Mesodermal cell (in vitro differentiated cells): ENCODE data around the gene ASB2.

Experiments
- H3K27ac ChIP-seq: 2 replicates; pipeline ENCODE4 v1.7.0; 2013; ENCODE audit warnings: mild to moderate bottlenecking, low read depth, low read length, moderate library complexity; ENCODE audit not compliant: severe bottlenecking
- H3K36me3 ChIP-seq: 2 replicates; pipeline ENCODE4 v1.7.1; 2013; ENCODE audit warnings: mild to moderate bottlenecking, low read length, moderate library complexity; ENCODE audit not compliant: control insufficient read depth, insufficient read depth
- H3K4me1 ChIP-seq: one replicate; pipeline ENCODE4 v1.7.1; 2013; ENCODE audit warnings: mild to moderate bottlenecking, low read length; ENCODE audit not compliant: insufficient read depth, control insufficient read depth, poor library complexity, severe bottlenecking
- H3K4me3 ChIP-seq: 2 replicates; pipeline ENCODE4 v1.7.0; 2013; ENCODE audit warnings: low read length, control low read depth, mild to moderate bottlenecking; ENCODE audit not compliant: insufficient read depth, poor library complexity, severe bottlenecking; ENCODE audit errors: extremely low read depth
- H3K9me3 ChIP-seq: 2 replicates; pipeline ENCODE4 v1.7.1; 2013; ENCODE audit warnings: mild to moderate bottlenecking, low read length, moderate library complexity; ENCODE audit not compliant: control insufficient read depth
- WGBS, 2 experiments: methylation state at CpG; one replicate each; pipeline ENCODE4 v1.1.5; 2013; ENCODE audit warnings: missing lambda C conversion rate in 2 of 2; ENCODE audit not compliant: insufficient coverage in 2 of 2; 5-methylcytosine and 5-hydroxymethylcytosine counted together

Gene ASB2

DNA sequence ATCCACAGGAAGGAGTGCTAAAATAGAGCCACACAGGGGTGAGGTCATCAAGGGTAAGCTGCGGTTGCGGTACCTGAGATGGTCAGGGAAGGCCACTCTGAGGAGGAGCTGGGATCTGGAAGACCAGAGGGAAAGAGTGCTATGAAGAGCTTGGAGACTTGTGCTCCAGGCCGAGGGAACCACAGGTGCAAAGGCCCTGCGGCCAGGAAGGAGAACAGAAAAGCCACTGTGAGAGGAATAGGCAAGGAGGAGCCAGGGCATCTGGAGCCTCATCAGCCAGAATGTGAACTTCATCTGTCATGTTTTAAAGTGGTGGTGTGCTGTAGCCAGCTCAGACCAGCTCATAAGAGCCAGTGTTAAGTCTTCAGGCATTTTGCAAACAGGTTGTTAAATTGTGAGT, 15.3 kb upstream of the ASB2 start:
- WGBS, 2 experiments = 91 to 95% methylated on average over 4 of the region's 4 CpGs
- Histone ChIP-seq H3K4me3 (no peak overlapping the region), H3K36me3 (no peaks in the 10 kb centered on the region), H3K27ac (no peak overlapping the region), H3K4me1 (no peaks in the 10 kb centered on the region), H3K9me3 (no peaks in the 10 kb centered on the region)

DNA sequence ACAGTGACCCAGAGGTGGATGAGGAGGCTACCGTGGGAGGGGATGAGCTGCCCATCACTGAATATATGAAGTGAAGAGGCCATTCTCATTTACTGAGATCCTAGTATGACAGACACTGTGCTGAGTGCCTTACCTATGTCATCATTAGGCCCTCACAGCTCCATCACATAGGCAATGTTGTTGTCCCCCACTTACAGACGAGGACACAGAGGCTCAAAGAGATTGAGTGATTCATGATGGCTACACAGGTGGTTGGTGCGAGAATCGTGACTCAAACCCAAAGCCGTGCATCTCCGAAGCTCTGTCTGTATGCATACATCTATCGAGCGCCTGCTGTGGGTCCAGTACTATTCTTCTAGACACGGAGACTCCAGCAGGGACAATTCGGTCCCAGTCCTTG, 14.8 kb upstream of the ASB2 start:
- Histone ChIP-seq H3K36me3 (no peaks in the 10 kb centered on the region), H3K4me1 (no peaks in the 10 kb centered on the region), H3K9me3 (no peaks in the 10 kb centered on the region), H3K27ac (no peak overlapping the region), H3K4me3 (no peak overlapping the region)
- WGBS, 2 experiments = 91% methylated on average over 7 to 10 of the region's 10 CpGs

DNA sequence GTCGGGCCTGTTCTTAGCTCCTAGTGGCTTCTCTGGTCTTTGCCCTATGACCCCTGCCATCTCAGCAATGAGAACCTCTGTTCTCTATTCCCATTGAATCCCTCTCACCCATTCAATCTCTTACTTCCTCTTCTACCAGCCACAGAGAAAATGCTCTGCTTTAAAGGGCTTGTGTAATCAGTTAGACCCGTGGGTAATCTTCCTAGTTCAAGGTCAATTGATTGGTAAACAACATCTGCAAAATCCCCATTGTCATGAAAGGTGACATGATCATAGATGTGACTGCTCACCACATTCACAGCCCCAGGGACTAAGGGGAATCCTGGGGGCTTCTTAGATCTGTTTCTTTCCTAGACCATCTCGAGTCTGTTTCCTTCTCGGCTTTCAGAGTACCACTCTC, 13.6 kb upstream of the ASB2 start:
- no peak overlapping the region for H3K27ac ChIP-seq
- H3K9me3 ChIP-seq = no peaks in the 10 kb centered on the region
- WGBS, 2 experiments = 63 to 100% methylated on average over 2 of the region's 4 CpGs
- no peaks in the 10 kb centered on the region for H3K4me1 ChIP-seq
- no peaks in the 10 kb centered on the region for H3K36me3 ChIP-seq
- no peak overlapping the region for H3K4me3 ChIP-seq

- 53 to 73% methylated on average over 1 to 3 of the region's 3 CpGs for WGBS, 2 experiments
- Histone ChIP-seq H3K27ac (no peak overlapping the region), H3K9me3 (no peaks in the 10 kb centered on the region), H3K4me1 (peaks cover 4% of the 10 kb centered on the region), H3K36me3 (no peaks in the 10 kb centered on the region), H3K4me3 (no peak overlapping the region)
These were observed 11.6 kb upstream of the ASB2 start for GRCh38 chr14:93987815-93988476.

DNA sequence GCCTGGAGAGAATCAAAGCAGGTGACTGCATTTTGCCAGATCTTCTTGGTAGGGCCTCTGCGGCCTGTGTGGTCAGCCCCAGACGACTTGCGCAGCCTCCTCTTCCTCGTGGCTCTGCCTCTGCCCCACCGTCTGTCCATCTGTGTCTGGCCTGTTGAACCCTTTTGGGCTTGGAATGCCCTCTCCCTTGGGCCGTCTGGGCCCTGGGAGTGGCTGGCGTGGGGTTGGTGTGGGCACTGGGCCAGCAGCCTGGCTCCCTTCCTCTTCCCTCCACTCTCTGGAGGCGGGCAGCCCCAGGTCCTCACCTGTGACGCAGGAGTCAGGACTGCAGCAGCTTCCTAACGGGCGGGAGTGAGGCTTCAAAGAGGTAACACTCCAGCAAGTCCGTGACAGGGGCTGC, 11.0 kb upstream of the ASB2 start:
- WGBS, 2 experiments = 76 to 79% methylated on average over 8 of the region's 12 CpGs
- H3K4me1 ChIP-seq = peaks cover 4% of the 10 kb centered on the region
- H3K36me3 ChIP-seq = no peaks in the 10 kb centered on the region
- H3K4me3 ChIP-seq = no peak overlapping the region
- H3K27ac ChIP-seq = no peak overlapping the region
- no peaks in the 10 kb centered on the region for H3K9me3 ChIP-seq

GRCh38 chr14:93986955-93987354, 10.6 kb upstream of the ASB2 start:
- Histone ChIP-seq H3K4me1 (peaks cover 4% of the 10 kb centered on the region), H3K27ac (no peak overlapping the region), H3K4me3 (no peak overlapping the region), H3K9me3 (no peaks in the 10 kb centered on the region), H3K36me3 (no peaks in the 10 kb centered on the region)
- WGBS, 2 experiments = 65 to 77% methylated on average over 8 to 9 of the region's 9 CpGs

- no peak overlapping the region for H3K4me3 ChIP-seq
- no peak overlapping the region for H3K27ac ChIP-seq
- no peaks in the 10 kb centered on the region for H3K36me3 ChIP-seq
- no peaks in the 10 kb centered on the region for H3K9me3 ChIP-seq
- WGBS, 2 experiments = 25 to 33% methylated on average over 6 of the region's 7 CpGs
- H3K4me1 ChIP-seq = peaks cover 4% of the 10 kb centered on the region
These were observed 8.6 kb upstream of the ASB2 start for GRCh38 chr14:93984987-93985410.

DNA sequence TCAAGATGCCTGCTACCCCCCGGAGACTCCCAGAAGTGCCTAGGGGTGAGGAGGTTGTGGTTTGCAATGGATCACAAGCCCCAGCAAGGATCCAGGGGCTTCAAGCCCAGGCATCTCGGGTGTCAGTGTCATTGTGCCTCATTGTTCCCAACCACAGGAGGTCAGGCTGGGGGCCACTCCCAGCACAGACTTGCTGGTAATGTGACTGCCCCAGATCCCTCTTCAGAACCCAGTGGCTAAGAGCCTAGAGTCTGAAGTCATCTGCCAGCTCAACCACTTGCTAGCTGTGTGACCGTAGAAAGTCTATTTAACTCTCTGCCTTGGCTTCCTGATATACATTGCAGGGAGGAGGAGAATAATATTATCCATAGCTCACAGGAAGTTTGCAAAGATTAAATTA, 7.7 kb upstream of the ASB2 start:
- peaks cover 4% of the 10 kb centered on the region for H3K4me1 ChIP-seq
- H3K4me3 ChIP-seq = no peak overlapping the region
- no peak overlapping the region for H3K27ac ChIP-seq
- 54 to 62% methylated on average over 2 of the region's 3 CpGs for WGBS, 2 experiments
- no peaks in the 10 kb centered on the region for H3K9me3 ChIP-seq
- H3K36me3 ChIP-seq = no peaks in the 10 kb centered on the region

DNA sequence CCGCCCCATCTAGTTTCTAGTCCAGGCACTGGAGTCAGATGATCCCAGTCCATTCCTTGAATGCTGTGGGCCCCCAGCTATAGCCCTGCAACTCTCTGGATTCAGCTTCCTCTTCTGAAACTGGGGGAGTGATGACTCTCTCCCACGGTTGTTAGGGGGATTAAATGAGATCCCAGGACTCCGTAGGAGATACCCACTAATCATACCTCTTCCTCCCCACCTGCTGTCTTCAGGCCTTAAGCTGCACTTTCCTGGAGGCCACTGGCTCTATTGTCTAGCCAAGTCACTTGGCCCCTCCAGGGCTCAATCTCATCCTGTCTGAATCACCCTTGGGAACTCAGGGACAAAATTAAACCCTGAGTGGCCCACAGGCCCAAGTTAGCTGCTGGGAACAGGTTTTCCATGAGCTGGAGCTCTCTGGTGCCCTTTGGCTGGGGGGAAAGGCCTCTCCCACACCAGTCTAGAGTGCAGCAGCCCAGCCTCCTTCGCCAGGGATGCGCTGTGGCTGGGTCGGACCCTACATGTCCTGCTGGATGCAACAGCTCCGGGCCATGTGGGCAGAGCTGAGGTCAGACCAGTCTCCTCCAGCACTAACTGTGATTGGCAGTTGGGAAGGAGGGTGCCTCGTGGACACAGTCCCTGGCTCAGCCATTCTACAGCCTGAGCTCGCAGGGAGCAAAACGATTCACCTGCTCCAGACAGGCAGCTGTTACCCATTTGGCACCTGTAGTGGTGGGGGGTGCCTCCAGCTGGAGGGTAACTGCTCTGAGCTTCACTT, 6.0 kb upstream of the ASB2 start:
- WGBS, 2 experiments = 83 to 86% methylated on average over 6 to 10 of the region's 10 CpGs
- Histone ChIP-seq H3K36me3 (no peaks in the 10 kb centered on the region), H3K9me3 (no peaks in the 10 kb centered on the region), H3K4me1 (peaks cover 4% of the 10 kb centered on the region), H3K4me3 (no peak overlapping the region), H3K27ac (no peak overlapping the region)

DNA sequence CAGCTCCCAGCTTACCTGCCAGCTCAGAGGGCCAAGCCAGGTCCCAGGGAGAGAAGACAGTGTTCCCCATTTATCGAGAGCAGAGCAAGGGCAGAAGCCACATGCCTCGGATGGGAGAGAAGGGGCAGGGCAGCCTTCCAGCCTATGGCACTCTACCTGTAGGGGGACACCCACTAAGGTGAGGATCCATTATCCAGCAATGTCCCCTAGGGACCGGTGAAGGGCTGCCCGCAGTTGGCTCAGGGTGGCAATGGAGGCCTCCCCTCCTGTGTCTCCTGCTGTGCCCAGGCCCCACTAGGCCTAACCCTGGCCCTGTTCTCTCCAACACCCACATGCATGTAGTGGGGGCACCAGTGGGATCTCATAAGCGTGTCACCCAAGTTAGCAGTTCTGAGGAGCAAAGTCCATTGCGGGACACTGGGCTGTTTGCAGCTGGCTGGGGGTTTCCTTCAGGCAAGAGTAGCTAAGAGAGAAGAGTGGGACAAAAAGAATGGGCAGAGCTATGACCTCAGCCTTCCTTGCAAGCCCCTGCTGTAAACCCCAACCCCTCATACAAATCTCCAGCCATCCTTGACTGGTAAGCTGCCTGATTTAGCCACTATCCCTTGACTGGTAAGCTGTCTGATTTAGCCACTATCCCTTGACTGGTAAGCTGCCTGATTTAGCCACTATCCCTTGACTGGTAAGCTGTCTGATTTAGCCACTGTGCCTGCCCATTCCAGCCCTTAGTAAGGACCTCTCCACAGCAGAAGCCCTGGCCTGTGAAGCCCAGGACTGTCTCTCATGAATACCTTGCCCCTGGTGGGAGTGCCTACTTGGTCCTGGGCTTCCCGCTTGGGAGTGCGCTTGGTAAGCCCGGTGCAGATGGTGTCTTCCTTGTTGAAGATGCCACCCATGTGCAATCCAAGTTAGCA, 5.2 kb upstream of the ASB2 start:
- Histone ChIP-seq H3K4me3 (no peak overlapping the region), H3K36me3 (no peaks in the 10 kb centered on the region), H3K9me3 (no peaks in the 10 kb centered on the region), H3K4me1 (peaks cover 4% of the 10 kb centered on the region), H3K27ac (no peak overlapping the region)
- 83 to 89% methylated on average over 8 to 9 of the region's 9 CpGs for WGBS, 2 experiments
